PFSK-1 (cell line): Measurements from ENCODE around the gene OSM.

Experiments
- FOXP2 ChIP-seq: optimal IDR thresholded peaks from 2 replicates; pipeline ENCODE3; 2011; ENCODE audit warnings: borderline replicate concordance, control low read depth, inconsistent platforms; ENCODE audit not compliant: insufficient read depth; ENCODE audit errors: extremely low read length, extremely low read depth
- POLR2AphosphoS5 ChIP-seq: IDR thresholded peaks from 2 replicates; pipeline ENCODE4 v1.6.1; 2012; ENCODE audit warnings: low read depth, mild to moderate bottlenecking, control low read depth, low read length, moderate library complexity
- REST ChIP-seq, 2 experiments: IDR thresholded peaks; 2 replicates each; pipeline versions ENCODE4 v1.6.1 to v1.8.0; 2011 to 2012; ENCODE audit warnings: low read depth in 2 of 2, low read length in 2 of 2, control low read depth in 1 of 2, inconsistent platforms in 1 of 2, mild to moderate bottlenecking in 1 of 2, moderate library complexity in 1 of 2; ENCODE audit not compliant: insufficient read depth in 1 of 2
- SIN3A ChIP-seq: IDR thresholded peaks from 2 replicates; pipeline ENCODE4 v1.6.1; 2012; ENCODE audit warnings: mild to moderate bottlenecking, low read length, moderate library complexity, borderline replicate concordance; ENCODE audit not compliant: insufficient read depth
- TAF1 ChIP-seq: IDR thresholded peaks from 2 replicates; pipeline ENCODE4 v1.6.1; 2012; ENCODE audit warnings: low read length, control low read depth, borderline replicate concordance; ENCODE audit not compliant: insufficient read depth

Gene OSM

GRCh38 chr22:30263883-30264282, 2.8 kb downstream of the OSM start:
- no peak for TF ChIP-seq TAF1
- no peak for TF ChIP-seq REST (IDR thresholded peaks at IDR 0.05; ENCODE audit: insufficient read depth in 1 of 2, low read depth in 2 of 2, low read length in 2 of 2)
- TF ChIP-seq POLR2AphosphoS5, result no peak
- no peak for TF ChIP-seq SIN3A
- no peak for TF ChIP-seq FOXP2

- no peak for TF ChIP-seq TAF1
- TF ChIP-seq REST (IDR thresholded peaks at IDR 0.05; ENCODE audit: insufficient read depth in 1 of 2, low read depth in 2 of 2, low read length in 2 of 2), result no peak
- no peak for TF ChIP-seq POLR2AphosphoS5
- TF ChIP-seq FOXP2, result no peak
- no peak for TF ChIP-seq SIN3A
Observed at GRCh38 chr22:30262917-30263741, 3.5 kb downstream of the OSM start.

GRCh38 chr22:30262112-30262511, 4.5 kb downstream of the OSM start:
- TF ChIP-seq FOXP2, result no peak
- TF ChIP-seq TAF1, result no peak
- TF ChIP-seq SIN3A, result no peak
- no peak for TF ChIP-seq POLR2AphosphoS5
- TF ChIP-seq REST (IDR thresholded peaks at IDR 0.05; ENCODE audit: insufficient read depth in 1 of 2, low read depth in 2 of 2, low read length in 2 of 2), result no peak

- no peak for TF ChIP-seq REST (IDR thresholded peaks at IDR 0.05; ENCODE audit: insufficient read depth in 1 of 2, low read depth in 2 of 2, low read length in 2 of 2)
- TF ChIP-seq FOXP2, result no peak
- no peak for TF ChIP-seq TAF1
- no peak for TF ChIP-seq SIN3A
- TF ChIP-seq POLR2AphosphoS5, result no peak
Observed at GRCh38 chr22:30261134-30261533, 5.5 kb downstream of the OSM start.

- TF ChIP-seq POLR2AphosphoS5, result no peak
- TF ChIP-seq REST (IDR thresholded peaks at IDR 0.05; ENCODE audit: insufficient read depth in 1 of 2, low read depth in 2 of 2, low read length in 2 of 2), result no peak
- no peak for TF ChIP-seq SIN3A
- no peak for TF ChIP-seq FOXP2
- TF ChIP-seq TAF1, result no peak
Observed at GRCh38 chr22:30260682-30261081, 6.0 kb downstream of the OSM start.
